Measurements from ENCODE around the gene DHRSX.

DNA sequence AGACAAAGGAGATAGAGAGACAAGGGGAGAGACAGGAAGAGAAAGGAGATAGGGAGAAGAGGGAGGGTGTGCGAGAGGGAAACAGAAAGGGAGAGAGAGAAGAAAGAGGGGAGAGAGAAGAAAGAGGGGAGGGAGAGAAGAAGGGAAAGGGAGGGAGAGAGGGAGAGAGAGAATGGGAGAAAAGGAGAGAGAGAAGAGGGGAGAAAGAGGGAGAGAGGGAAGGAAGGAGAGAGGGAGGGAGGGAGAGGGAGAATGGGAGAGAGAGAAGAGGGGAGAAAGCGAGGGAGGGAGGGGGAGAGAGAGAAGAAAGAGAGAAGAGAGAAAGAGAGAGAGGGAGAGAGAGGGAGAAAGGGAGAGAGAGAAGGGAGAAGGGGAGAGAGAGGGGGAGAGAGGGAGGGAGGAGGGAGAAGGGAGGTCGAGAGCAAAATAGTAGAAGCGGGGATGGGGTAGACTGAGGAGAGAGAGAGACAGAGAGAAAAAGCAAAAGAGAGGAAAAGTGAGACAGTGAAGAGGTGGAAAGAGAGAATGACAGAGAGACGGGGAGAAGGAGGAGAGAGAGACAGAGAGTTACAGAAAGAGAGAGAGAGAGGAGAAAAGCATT, 218.2 kb downstream of the DHRSX start:
- TF ChIP-seq, protein P1, sequence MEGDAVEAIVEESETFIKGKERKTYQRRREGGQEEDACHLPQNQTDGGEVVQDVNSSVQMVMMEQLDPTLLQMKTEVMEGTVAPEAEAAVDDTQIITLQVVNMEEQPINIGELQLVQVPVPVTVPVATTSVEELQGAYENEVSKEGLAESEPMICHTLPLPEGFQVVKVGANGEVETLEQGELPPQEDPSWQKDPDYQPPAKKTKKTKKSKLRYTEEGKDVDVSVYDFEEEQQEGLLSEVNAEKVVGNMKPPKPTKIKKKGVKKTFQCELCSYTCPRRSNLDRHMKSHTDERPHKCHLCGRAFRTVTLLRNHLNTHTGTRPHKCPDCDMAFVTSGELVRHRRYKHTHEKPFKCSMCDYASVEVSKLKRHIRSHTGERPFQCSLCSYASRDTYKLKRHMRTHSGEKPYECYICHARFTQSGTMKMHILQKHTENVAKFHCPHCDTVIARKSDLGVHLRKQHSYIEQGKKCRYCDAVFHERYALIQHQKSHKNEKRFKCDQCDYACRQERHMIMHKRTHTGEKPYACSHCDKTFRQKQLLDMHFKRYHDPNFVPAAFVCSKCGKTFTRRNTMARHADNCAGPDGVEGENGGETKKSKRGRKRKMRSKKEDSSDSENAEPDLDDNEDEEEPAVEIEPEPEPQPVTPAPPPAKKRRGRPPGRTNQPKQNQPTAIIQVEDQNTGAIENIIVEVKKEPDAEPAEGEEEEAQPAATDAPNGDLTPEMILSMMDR (IDR thresholded peaks at IDR 0.05; ENCODE audit: low read depth, low read length, poor library complexity, severe bottlenecking), result no peak
- no peak for TF ChIP-seq EZH2phosphoT487 (IDR thresholded peaks at IDR 0.05; ENCODE audit: borderline replicate concordance, low read length)
